ENCODE data around the gene DLG1. TPM values are rescaled to one million over a fixed set of nuclear protein-coding genes. Genes with fewer than 3 reads are reported as not detected.

DLG1 gene
- polyA plus RNA-seq, 1 experiment = 58.9 TPM

DNA sequence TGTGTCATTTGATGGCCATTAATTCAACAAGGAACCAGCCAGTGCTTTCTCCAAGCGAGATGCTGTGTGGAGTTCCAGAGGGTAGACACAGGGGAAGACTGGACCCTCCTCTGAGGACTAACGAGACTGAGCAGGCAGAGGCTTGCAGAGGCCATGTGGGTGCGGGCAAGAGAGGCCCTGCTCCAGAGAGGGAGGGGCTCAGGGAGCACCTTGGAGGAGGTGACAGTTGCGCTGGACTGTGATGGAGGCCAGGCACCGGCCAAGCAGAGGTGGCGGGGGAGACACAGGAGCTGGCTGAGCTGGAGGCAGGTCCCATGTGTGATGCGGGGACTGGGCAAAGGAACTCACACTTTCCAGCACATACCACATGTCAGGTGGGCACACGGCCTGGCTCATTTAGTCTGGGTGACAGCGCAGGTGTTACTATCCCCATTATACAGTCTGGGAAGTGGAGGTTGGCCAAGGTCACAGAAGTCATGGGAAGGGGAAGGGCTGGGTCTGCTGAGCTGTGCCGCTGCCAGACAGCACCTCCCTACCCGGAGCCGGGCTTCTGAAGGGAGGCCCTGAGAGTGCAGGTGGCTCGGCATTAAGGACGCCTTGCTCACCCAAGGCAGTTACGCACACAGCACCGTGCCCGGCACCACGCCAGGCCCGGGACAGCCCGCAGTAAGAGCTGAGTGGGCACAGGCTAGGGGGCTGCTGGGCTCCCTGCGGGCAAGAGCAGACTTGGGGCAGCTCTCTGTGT is 272.5 kb downstream of the DLG1 start:
- Histone ChIP-seq H3K27ac (ENCODE audit: low read depth, low read length) (no peak overlapping the region), H3K9me3 (ENCODE audit: control insufficient read depth, insufficient read depth, low read length) (no peaks in the 10 kb centered on the region; the same call in 1 of the 2 replicates), H3K27me3 (ENCODE audit: control insufficient read depth, insufficient read depth, low read length) (peaks cover 39% of the 10 kb centered on the region), H3K4me3 (ENCODE audit: low read depth, low read length) (no peak overlapping the region)
- ChIA-PET POLR2A (no interaction called here), CTCF (no interaction called here)
- no peak for TF ChIP-seq CTCF (IDR thresholded peaks at IDR 0.05; ENCODE audit: low read depth, low read length)
- DNase-seq (ENCODE audit: low read depth, low spot score) = no peak

DNA sequence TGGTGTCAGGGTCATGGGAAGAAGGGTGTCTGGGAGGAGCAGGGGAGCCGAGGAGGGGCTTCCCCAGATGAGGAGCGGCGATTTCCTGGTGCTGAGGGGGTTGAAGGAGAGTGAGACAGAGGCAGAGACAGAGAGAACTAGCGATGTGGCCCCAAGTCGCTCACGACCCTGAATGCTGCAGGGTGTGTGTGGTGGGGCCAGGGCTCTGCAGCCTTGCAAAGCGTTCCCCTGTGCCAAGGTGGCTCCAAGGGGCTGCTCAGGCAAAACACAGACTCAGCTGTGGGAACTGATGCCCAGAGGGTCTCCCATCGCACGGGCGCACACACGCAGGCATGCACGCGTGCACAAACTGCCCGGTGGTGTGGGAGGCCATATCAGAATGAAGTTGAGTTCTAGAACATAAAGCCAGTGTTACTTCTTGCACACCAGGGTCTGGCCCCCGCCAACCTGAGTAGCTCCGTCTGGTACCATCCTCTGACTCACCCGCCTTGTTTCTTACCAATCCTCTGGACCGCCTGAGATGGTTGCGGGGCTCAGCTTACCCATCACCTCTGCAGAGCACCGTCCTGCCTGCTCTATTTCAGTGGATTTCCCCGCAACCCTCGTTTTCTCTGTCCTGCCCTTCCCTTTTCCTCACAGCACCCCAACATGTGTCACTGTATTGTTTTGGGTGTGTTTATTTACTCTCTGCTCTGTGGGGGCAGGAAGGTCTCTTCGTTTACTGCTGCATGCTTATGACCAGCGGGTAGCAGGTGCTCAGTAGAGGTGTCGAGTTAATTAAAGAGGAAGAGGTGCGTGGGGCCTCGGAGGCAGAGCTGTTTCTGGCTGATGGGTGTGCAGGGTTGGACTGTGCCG is 273.3 kb downstream of the DLG1 start:
- TF ChIP-seq CTCF (IDR thresholded peaks at IDR 0.05; ENCODE audit: low read depth, low read length) = no peak
- Histone ChIP-seq H3K27ac (ENCODE audit: low read depth, low read length) (no peak overlapping the region), H3K27me3 (ENCODE audit: control insufficient read depth, insufficient read depth, low read length) (peaks cover 39% of the 10 kb centered on the region), H3K4me3 (ENCODE audit: low read depth, low read length) (no peak overlapping the region), H3K9me3 (ENCODE audit: control insufficient read depth, insufficient read depth, low read length) (no peaks in the 10 kb centered on the region; the same call in 1 of the 2 replicates)
- no peak for DNase-seq (ENCODE audit: low read depth, low spot score)
- ChIA-PET CTCF (no interaction called here), POLR2A (no interaction called here)

GRCh38 chr3:197023998-197024651 is 274.3 kb downstream of the DLG1 start:
- no peak for TF ChIP-seq CTCF (IDR thresholded peaks at IDR 0.05; ENCODE audit: low read depth, low read length)
- H3K4me3 ChIP-seq (ENCODE audit: low read depth, low read length) = no peak overlapping the region
- H3K27ac ChIP-seq (ENCODE audit: low read depth, low read length) = no peak overlapping the region
- H3K27me3 ChIP-seq (ENCODE audit: control insufficient read depth, insufficient read depth, low read length) = peaks cover 37% of the 10 kb centered on the region
- H3K9me3 ChIP-seq (ENCODE audit: control insufficient read depth, insufficient read depth, low read length) = no peaks in the 10 kb centered on the region; the same call in 1 of the 2 replicates
- ChIA-PET CTCF (no interaction called here), POLR2A (no interaction called here)
- no peak for DNase-seq (ENCODE audit: low read depth, low spot score)

- peaks cover 38% of the 10 kb centered on the region for H3K27me3 ChIP-seq (ENCODE audit: control insufficient read depth, insufficient read depth, low read length)
- DNase-seq (ENCODE audit: low read depth, low spot score) = no peak
- POLR2A ChIA-PET = no interaction called here
Measured at GRCh38 chr3:197023241-197023997, 275.0 kb downstream of the DLG1 start.

More at GRCh38 chr3:197023241-197023997, 275.0 kb downstream of the DLG1 start:
- no peak overlapping the region for H3K4me3 ChIP-seq (ENCODE audit: low read depth, low read length)
- TF ChIP-seq CTCF (IDR thresholded peaks at IDR 0.05; ENCODE audit: low read depth, low read length) = no peak
- no peaks in the 10 kb centered on the region; the same call in 1 of the 2 replicates for H3K9me3 ChIP-seq (ENCODE audit: control insufficient read depth, insufficient read depth, low read length)
- CTCF ChIA-PET = no interaction called here
- H3K27ac ChIP-seq (ENCODE audit: low read depth, low read length) = no peak overlapping the region

Measured in AG04450 (cell line).